ENCODE results near the gene SEMA6A.

- TF ChIP-seq ZBTB33 (CRISPR knock-in tag; IDR thresholded peaks at IDR 0.05) (no peak), BHLHE40 (IDR thresholded peaks at IDR 0.05; ENCODE audit: low read length) (no peak), EP300 (IDR thresholded peaks at IDR 0.05; ENCODE audit: low read depth in 2 of 2, low read length in 2 of 2) (no peak), EP300 (CRISPR knock-in tag; IDR thresholded peaks at IDR 0.05; ENCODE audit: borderline replicate concordance) (no peak), ZNF629 (CRISPR knock-in tag; conservative IDR thresholded peaks at IDR 0.05) (no peak), ZNF292 (CRISPR knock-in tag; IDR thresholded peaks at IDR 0.05; ENCODE audit: borderline replicate concordance, low read depth) (no peak), MAX (IDR thresholded peaks at IDR 0.05) (no peak)
Observed at GRCh38 chr5:116529615-116530014, 45.0 kb downstream of the SEMA6A start.

Data from HepG2 (cell line).